Astrocyte (in vitro differentiated cells and primary cell): ENCODE data around the gene ADAMTS16. TPM values are rescaled to one million over a fixed set of nuclear protein-coding genes. Genes with fewer than 3 reads are reported as not detected.
A peak's percentile ranks its signal among the peaks of the same experiment; 100 is the strongest.

Source experiments
- DNase-seq: peaks from one replicate; pipeline ENCODE4 v3.0.0-alpha.2; 2010; ENCODE audit warnings: low read depth
- FAIRE-seq: peaks from 2 replicates; lab custom pipeline; 2011; peaks lifted over from hg19 to GRCh38; lab: Jason Lieb, UNC
- H2AFZ ChIP-seq: 2 replicates; pipeline ENCODE4 v1.6.0; 2012; ENCODE audit warnings: low read depth, low read length, inconsistent platforms
- H3K27ac ChIP-seq: 2 replicates; pipeline ENCODE4 v1.5.1; 2011; ENCODE audit warnings: low read depth, low read length, inconsistent platforms
- H3K27me3 ChIP-seq: 2 replicates; pipeline ENCODE4 v1.6.0; 2011; ENCODE audit warnings: low read length, inconsistent platforms; ENCODE audit not compliant: insufficient read depth
- H3K36me3 ChIP-seq: 2 replicates; pipeline ENCODE4 v1.5.1; 2011; ENCODE audit warnings: low read length, inconsistent platforms; ENCODE audit not compliant: insufficient read depth
- H3K4me1 ChIP-seq: 2 replicates; pipeline ENCODE4 v1.5.1; 2011; ENCODE audit warnings: low read length, inconsistent platforms; ENCODE audit not compliant: insufficient read depth
- H3K4me2 ChIP-seq: 2 replicates; pipeline ENCODE4 v1.6.0; 2012; ENCODE audit warnings: low read length, inconsistent platforms
- H3K4me3 ChIP-seq: 2 replicates; pipeline ENCODE4 v1.5.1; 2011; ENCODE audit warnings: low read depth, mild to moderate bottlenecking, low read length, inconsistent platforms; ENCODE audit not compliant: insufficient read depth
- H3K79me2 ChIP-seq: 2 replicates; pipeline ENCODE4 v1.6.0; 2012; ENCODE audit warnings: mild to moderate bottlenecking, low read length, inconsistent platforms; ENCODE audit not compliant: insufficient read depth
- H3K9ac ChIP-seq: 2 replicates; pipeline ENCODE4 v1.6.0; 2012; ENCODE audit warnings: mild to moderate bottlenecking, low read length, inconsistent platforms
- H3K9me3 ChIP-seq: 2 replicates; pipeline ENCODE4 v1.5.1; 2012; ENCODE audit warnings: low read depth, mild to moderate bottlenecking, low read length, inconsistent platforms; ENCODE audit not compliant: insufficient read depth
- H4K20me1 ChIP-seq: 2 replicates; pipeline ENCODE4 v1.6.0; 2012; ENCODE audit warnings: low read length, inconsistent platforms; ENCODE audit not compliant: insufficient read depth
- H3K27ac Mint-ChIP-seq: one replicate; pipeline ENCODE4 v1.8.0; 2021; ENCODE audit warnings: mild to moderate bottlenecking, mixed read lengths; ENCODE audit not compliant: unreplicated experiment
- H3K27me3 Mint-ChIP-seq: one replicate; pipeline ENCODE4 v1.8.0; 2021; ENCODE audit warnings: low read depth, mixed read lengths; ENCODE audit not compliant: unreplicated experiment
- H3K36me3 Mint-ChIP-seq: one replicate; pipeline ENCODE4 v1.8.0; 2021; ENCODE audit warnings: low read depth, mixed read lengths; ENCODE audit not compliant: unreplicated experiment
- H3K4me1 Mint-ChIP-seq: one replicate; pipeline ENCODE4 v1.8.0; 2021; ENCODE audit warnings: low read depth, mixed read lengths; ENCODE audit not compliant: unreplicated experiment
- H3K4me3 Mint-ChIP-seq: one replicate; pipeline ENCODE4 v1.8.0; 2021; ENCODE audit warnings: mild to moderate bottlenecking, moderate library complexity, mixed read lengths; ENCODE audit not compliant: unreplicated experiment
- H3K9me3 Mint-ChIP-seq: one replicate; pipeline ENCODE4 v1.8.0; 2021; ENCODE audit warnings: mild to moderate bottlenecking, mixed read lengths; ENCODE audit not compliant: unreplicated experiment
- EZH2 ChIP-seq: IDR thresholded peaks from 2 replicates; pipeline ENCODE4 v1.6.1; 2012; ENCODE audit warnings: mild to moderate bottlenecking, low read length, inconsistent platforms; ENCODE audit not compliant: insufficient read depth
- total RNA-seq: library from RNA; stranded (reverse); gene quantifications from 2 replicates; pipeline ENCODE4 v1.2.1, GENCODE V29; 2021
- TF ChIP-seq, protein P1 (sequence below): IDR thresholded peaks from 2 replicates; pipeline ENCODE4 v1.5.1; 2011; ENCODE audit warnings: low read depth, mild to moderate bottlenecking, inconsistent platforms, low read length, moderate library complexity; ENCODE audit not compliant: insufficient read depth

The ADAMTS16 gene
- total RNA-seq, 1 donor from 2014 or later = 5.7 TPM

DNA sequence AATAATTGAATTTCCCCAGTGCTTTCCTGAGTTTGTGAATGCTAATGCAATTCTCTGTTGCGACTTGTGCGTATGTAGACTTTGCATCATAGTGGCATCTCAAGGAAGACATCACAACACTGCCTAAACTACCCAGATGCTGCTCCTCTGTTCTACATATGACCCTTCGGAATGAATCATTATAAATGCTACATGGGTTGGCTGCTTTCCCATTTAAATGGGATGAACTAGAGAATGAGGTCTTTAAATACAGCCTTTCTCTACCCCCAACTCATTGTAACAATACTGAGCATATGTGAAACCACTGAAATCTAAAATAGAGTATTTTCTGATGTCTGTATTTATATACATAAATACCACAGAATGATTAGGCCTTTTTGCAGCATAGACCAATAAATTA lies 145.8 kb downstream of the ADAMTS16 start:
- H3K9me3 ChIP-seq = peaks cover 4% of the 10 kb centered on the region
- H3K9me3 Mint-ChIP-seq = peaks cover 5% of the 10 kb centered on the region
- FAIRE-seq = no peak

DNA sequence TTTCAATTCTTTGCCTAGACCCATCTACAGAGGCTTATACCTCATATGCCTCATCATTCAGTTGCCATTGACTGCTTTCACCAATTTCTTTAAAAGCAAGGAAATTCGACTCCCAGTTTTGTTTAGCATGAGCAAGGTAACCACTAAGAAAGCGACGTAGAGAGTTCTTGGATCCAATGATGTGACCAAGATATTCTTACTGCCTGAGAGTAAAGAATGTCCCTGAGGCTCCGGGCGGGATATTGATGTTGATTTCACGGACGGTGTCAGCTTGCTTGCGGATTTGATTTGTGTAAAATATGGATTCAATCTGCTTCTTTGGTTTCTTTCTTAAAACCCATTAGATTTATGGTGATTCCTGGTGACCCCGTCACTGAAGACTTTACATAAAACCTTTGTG lies 147.3 kb downstream of the ADAMTS16 start:
- H3K36me3 Mint-ChIP-seq = no peaks in the 10 kb centered on the region
- no peaks in the 10 kb centered on the region for H3K27me3 ChIP-seq
- no peak for DNase-seq
- no peak overlapping the region for H3K27ac Mint-ChIP-seq
- H2AFZ ChIP-seq = no peak overlapping the region
- H3K4me1 Mint-ChIP-seq = peaks cover 27% of the 10 kb centered on the region
- H3K9ac ChIP-seq = peak overlapping the region; percentile 73
- H4K20me1 ChIP-seq = no peaks in the 10 kb centered on the region
- H3K9me3 Mint-ChIP-seq = peaks cover 5% of the 10 kb centered on the region
- H3K36me3 ChIP-seq = peaks cover 2% of the 10 kb centered on the region
- H3K79me2 ChIP-seq = no peaks in the 10 kb centered on the region
- no peak overlapping the region for H3K4me2 ChIP-seq
- TF ChIP-seq EZH2 = no peak
- no peak for FAIRE-seq
- H3K4me3 ChIP-seq = no peak overlapping the region
- peaks cover 45% of the 10 kb centered on the region for H3K4me1 ChIP-seq
- no peaks in the 10 kb centered on the region for H3K27me3 Mint-ChIP-seq
- H3K4me3 Mint-ChIP-seq = no peak overlapping the region
- peaks cover 4% of the 10 kb centered on the region for H3K9me3 ChIP-seq
- peak overlapping the region; percentile 91 for H3K27ac ChIP-seq

More for the DNA sequence above, 145.8 kb downstream of the ADAMTS16 start:
- H3K27me3 ChIP-seq = no peaks in the 10 kb centered on the region
- H3K27me3 Mint-ChIP-seq = no peaks in the 10 kb centered on the region
- no peak overlapping the region for H3K27ac ChIP-seq
- no peaks in the 10 kb centered on the region for H3K36me3 Mint-ChIP-seq
- no peak overlapping the region for H3K4me3 ChIP-seq
- H3K4me3 Mint-ChIP-seq = no peak overlapping the region
- no peak overlapping the region for H2AFZ ChIP-seq
- H3K36me3 ChIP-seq = peaks cover 2% of the 10 kb centered on the region
- H3K4me1 ChIP-seq = peaks cover 37% of the 10 kb centered on the region
- peaks cover 18% of the 10 kb centered on the region for H3K4me1 Mint-ChIP-seq
- no peaks in the 10 kb centered on the region for H3K79me2 ChIP-seq
- TF ChIP-seq EZH2 = no peak
- TF ChIP-seq, protein P1, sequence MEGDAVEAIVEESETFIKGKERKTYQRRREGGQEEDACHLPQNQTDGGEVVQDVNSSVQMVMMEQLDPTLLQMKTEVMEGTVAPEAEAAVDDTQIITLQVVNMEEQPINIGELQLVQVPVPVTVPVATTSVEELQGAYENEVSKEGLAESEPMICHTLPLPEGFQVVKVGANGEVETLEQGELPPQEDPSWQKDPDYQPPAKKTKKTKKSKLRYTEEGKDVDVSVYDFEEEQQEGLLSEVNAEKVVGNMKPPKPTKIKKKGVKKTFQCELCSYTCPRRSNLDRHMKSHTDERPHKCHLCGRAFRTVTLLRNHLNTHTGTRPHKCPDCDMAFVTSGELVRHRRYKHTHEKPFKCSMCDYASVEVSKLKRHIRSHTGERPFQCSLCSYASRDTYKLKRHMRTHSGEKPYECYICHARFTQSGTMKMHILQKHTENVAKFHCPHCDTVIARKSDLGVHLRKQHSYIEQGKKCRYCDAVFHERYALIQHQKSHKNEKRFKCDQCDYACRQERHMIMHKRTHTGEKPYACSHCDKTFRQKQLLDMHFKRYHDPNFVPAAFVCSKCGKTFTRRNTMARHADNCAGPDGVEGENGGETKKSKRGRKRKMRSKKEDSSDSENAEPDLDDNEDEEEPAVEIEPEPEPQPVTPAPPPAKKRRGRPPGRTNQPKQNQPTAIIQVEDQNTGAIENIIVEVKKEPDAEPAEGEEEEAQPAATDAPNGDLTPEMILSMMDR = no peak
- no peak overlapping the region for H3K9ac ChIP-seq
- no peak overlapping the region for H3K4me2 ChIP-seq
- H3K27ac Mint-ChIP-seq = no peak overlapping the region
- peak; percentile 15 for DNase-seq
- H4K20me1 ChIP-seq = no peaks in the 10 kb centered on the region

DNA sequence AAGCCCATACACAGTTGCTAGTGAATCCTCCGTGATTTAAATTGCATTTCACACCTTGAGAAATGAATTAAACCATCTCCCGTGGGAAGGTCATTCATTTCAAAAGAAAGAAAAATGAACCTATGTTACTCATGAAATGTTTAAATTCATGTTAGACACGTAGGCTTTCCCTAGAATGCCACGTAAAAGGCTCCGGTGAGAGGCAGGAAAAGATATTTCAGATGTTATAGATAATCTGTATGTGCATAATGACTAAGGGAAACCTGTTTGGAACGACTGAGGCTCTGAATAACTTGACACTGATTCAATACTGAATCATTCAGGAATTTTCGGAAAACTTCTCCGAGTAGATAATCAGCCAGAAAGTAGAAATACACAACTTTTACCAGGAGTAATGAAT lies 148.1 kb downstream of the ADAMTS16 start:
- H3K9me3 Mint-ChIP-seq = peaks cover 3% of the 10 kb centered on the region
- H3K27me3 ChIP-seq = no peaks in the 10 kb centered on the region
- peaks cover 45% of the 10 kb centered on the region for H3K4me1 ChIP-seq
- DNase-seq (peak; percentile 87), FAIRE-seq (peak; percentile 43)
- H3K4me3 Mint-ChIP-seq = no peak overlapping the region
- peak overlapping the region; percentile 33 for H3K4me2 ChIP-seq
- H3K27ac Mint-ChIP-seq = peak overlapping the region; percentile 70
- no peaks in the 10 kb centered on the region for H3K36me3 Mint-ChIP-seq
- no peaks in the 10 kb centered on the region for H3K27me3 Mint-ChIP-seq
- H4K20me1 ChIP-seq = no peaks in the 10 kb centered on the region
- TF ChIP-seq EZH2 = no peak
- TF ChIP-seq, protein P1 = no peak
- H3K9me3 ChIP-seq = peaks cover 4% of the 10 kb centered on the region
- H3K4me3 ChIP-seq = no peak overlapping the region
- H3K27ac ChIP-seq = peak overlapping the region; percentile 91
- H3K36me3 ChIP-seq = peaks cover 2% of the 10 kb centered on the region
- peak overlapping the region; percentile 73 for H3K9ac ChIP-seq
- H2AFZ ChIP-seq = no peak overlapping the region
- no peaks in the 10 kb centered on the region for H3K79me2 ChIP-seq
- H3K4me1 Mint-ChIP-seq = peaks cover 29% of the 10 kb centered on the region
